HepG2 (cell line): ENCODE results near the gene RNH1. TPM values are rescaled to one million over a fixed set of nuclear protein-coding genes. Genes with fewer than 3 reads are reported as not detected.

Source experiments
- AGO2 ChIP-seq: fragments of 200-400 bp; formaldehyde crosslinking; optimal IDR thresholded peaks from 2 replicates; pipeline ENCODE3; 2017; ENCODE audit warnings: mild to moderate bottlenecking, low read depth, low read length, moderate library complexity
- ARNTL ChIP-seq: sonication (generic); formaldehyde crosslinking; IDR thresholded peaks from 2 replicates; pipeline ENCODE4 v1.4.0; 2020; ENCODE audit warnings: mild to moderate bottlenecking, missing genetic modification reagents
- CHCHD3 ChIP-seq: sonication (generic); formaldehyde crosslinking; IDR thresholded peaks from 2 replicates; pipeline ENCODE4 v1.8.0; 2022; ENCODE audit warnings: mild to moderate bottlenecking, missing genetic modification reagents, moderate library complexity
- CREB3 ChIP-seq: sonication (generic); formaldehyde crosslinking; IDR thresholded peaks from 2 replicates; pipeline ENCODE4 v1.5.0; 2020; ENCODE audit warnings: missing genetic modification reagents
- IRX3 ChIP-seq: sonication (generic); formaldehyde crosslinking; IDR thresholded peaks from 2 replicates; pipeline ENCODE4 v1.8.1; 2023; ENCODE audit warnings: mild to moderate bottlenecking, low read depth, missing genetic modification reagents, borderline replicate concordance
- KIAA2018 ChIP-seq: sonication (generic); formaldehyde crosslinking; IDR thresholded peaks from 2 replicates; pipeline ENCODE4 v1.5.0; 2020; ENCODE audit warnings: mild to moderate bottlenecking, missing genetic modification reagents, borderline replicate concordance
- MIER2 ChIP-seq: IDR thresholded peaks from 2 replicates; pipeline ENCODE4 v1.6.1; 2016; ENCODE audit warnings: missing biosample characterization, missing genetic modification reagents
- MXD4 ChIP-seq: IDR thresholded peaks from 2 replicates; pipeline ENCODE4 v1.6.1; 2016; ENCODE audit warnings: mild to moderate bottlenecking, missing biosample characterization, missing genetic modification reagents
- PHF5A ChIP-seq: IDR thresholded peaks from one replicate; pipeline ENCODE4 v1.6.1; 2018; ENCODE audit warnings: low read depth, missing genetic modification reagents; ENCODE audit not compliant: unreplicated experiment
- YEATS4 ChIP-seq: sonication (generic); formaldehyde crosslinking; IDR thresholded peaks from 2 replicates; pipeline ENCODE4 v1.4.0; 2020; ENCODE audit warnings: missing genetic modification reagents, borderline replicate concordance
- ZBTB14 ChIP-seq: sonication (generic); formaldehyde crosslinking; IDR thresholded peaks from 2 replicates; pipeline ENCODE4 v1.4.0; 2020; ENCODE audit warnings: missing genetic modification reagents
- ZFAT ChIP-seq: sonication (generic); formaldehyde crosslinking; conservative IDR thresholded peaks from 2 replicates; pipeline ENCODE4 v1.8.1; 2023; ENCODE audit warnings: missing genetic modification reagents, inconsistent platforms
- ZNF235 ChIP-seq: sonication (generic); formaldehyde crosslinking; IDR thresholded peaks from 2 replicates; pipeline ENCODE4 v1.8.1; 2023; ENCODE audit warnings: mild to moderate bottlenecking, missing genetic modification reagents, borderline replicate concordance
- ZSCAN31 ChIP-seq: sonication (generic); formaldehyde crosslinking; IDR thresholded peaks from 2 replicates; pipeline ENCODE4 v1.5.0; 2020; ENCODE audit warnings: low read depth, mild to moderate bottlenecking, missing genetic modification reagents
- polyA plus RNA-seq, 8 experiments: library from polyadenylated mRNA; depleted of rRNA in 3 of 8; stranded (reverse) in 7 of 8; unstranded in 1 of 8; fragments of >200 nt; fragmentation: Illumina TruSeq in 4 of 8; extraction: Trizol in 4 of 8; gene quantifications; 2 replicates each; pipeline versions ENCODE4 v1.2.1 to v1.2.3, GENCODE V29; 2011 to 2016; ENCODE audit warnings: low read depth in 4 of 8, missing spikeins in 1 of 8, mixed read lengths in 1 of 8; ENCODE audit not compliant: insufficient read depth in 1 of 8
- total RNA-seq, 5 experiments: library from RNA; depleted of rRNA; stranded (reverse); fragments of >200 nt; fragmentation: Illumina TruSeq; extraction: Trizol; gene quantifications; 2 replicates each; pipeline ENCODE4 v1.2.3, GENCODE V29; 2016; ENCODE audit warnings: low read depth in 1 of 5

Gene RNH1
- total and polyA plus RNA-seq, 2 of the 13 experiments (the other 11 are each of a cell fraction or from before 2014, with no cell fraction given) = 36.0 to 74.1 TPM

DNA sequence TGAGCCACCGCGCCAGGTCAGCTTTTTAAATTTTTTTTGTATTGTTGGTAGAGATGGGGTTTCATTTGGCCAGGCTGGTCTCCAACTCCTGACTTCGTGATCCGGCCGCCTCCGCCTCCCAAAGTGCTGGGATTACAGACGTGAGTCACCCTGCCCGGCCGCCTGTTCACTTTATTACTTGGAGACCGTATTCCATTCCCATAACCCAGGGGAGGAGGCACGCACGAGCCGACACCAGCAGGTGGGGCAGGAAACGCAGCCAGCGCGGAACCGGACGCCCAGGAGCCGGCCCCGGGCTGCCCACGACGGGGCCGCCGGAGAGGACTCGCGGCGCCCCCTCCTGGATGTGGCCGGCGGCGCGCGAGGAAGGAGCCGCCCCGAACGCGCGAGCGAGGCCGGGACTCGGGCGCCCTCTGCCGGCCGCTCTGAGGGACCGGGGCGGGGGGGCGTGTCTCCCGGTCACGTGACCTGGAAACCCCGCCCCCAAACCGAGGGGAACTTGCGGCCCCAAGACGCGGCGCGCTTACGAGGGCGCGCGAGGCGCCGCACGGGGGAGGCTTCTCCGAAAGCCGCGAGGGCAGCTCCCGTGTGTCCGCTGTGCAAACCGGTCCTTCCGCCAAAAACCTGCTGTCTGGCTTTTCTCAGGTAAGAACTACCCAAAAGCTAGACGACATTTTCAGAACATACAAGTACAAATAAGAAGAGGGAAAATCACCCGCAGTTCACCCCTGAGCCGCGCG, 11.6 kb upstream of the RNH1 start (continued):
- 0 out of 2 replicates have a peak, but pooled peaks have one; percentile 68 for TF ChIP-seq KIAA2018
- peak; percentile 83 for TF ChIP-seq ZSCAN31 (CRISPR knock-in tag)
- TF ChIP-seq PHF5A (CRISPR knock-in tag) = peak; percentile 76
- peak; percentile 56; the same call in 1 of the 2 replicates for TF ChIP-seq ARNTL (CRISPR knock-in tag)
- peak; percentile 65 for TF ChIP-seq AGO2
- TF ChIP-seq YEATS4 = peak; percentile 55; the same call in 1 of the 2 replicates
- 0 out of 2 replicates have a peak, but pooled peaks have one; percentile 51 for TF ChIP-seq ZNF235 (CRISPR knock-in tag)
- no peak for TF ChIP-seq CREB3 (CRISPR knock-in tag)
- peak; percentile 65; the same call in 1 of the 2 replicates for TF ChIP-seq MXD4 (CRISPR knock-in tag)
- TF ChIP-seq IRX3 = no peak
- peak; percentile 52; the same call in 1 of the 2 replicates for TF ChIP-seq ZBTB14 (CRISPR knock-in tag)
- TF ChIP-seq CHCHD3 (CRISPR knock-in tag) = no peak
- no peak for TF ChIP-seq ZFAT (CRISPR knock-in tag)
- no peak for TF ChIP-seq MIER2 (CRISPR knock-in tag)
